Measurements from ENCODE around the gene ECE1. TPM values are rescaled to one million over a fixed set of nuclear protein-coding genes. Genes with fewer than 3 reads are reported as not detected.

Gene ECE1
- total RNA-seq, 1 experiment from 2014 or later: 192 TPM

- H3K36me3 ChIP-seq (ENCODE audit: control insufficient read depth, insufficient read depth, low read length): no peaks in the 10 kb centered on the region
Observed at GRCh38 chr1:21242846-21243245, 47.4 kb downstream of the ECE1 start.

More at GRCh38 chr1:21242846-21243245, 47.4 kb downstream of the ECE1 start:
- no TSS peak for BruUV-seq (replicated peaks)
- no peaks in the 10 kb centered on the region for H3K27me3 ChIP-seq (ENCODE audit: control insufficient read depth, insufficient read depth, low read length)
- 0 out of 2 replicates have a peak, but pooled peaks cover 9% of the 10 kb centered on the region for H3K4me1 ChIP-seq (ENCODE audit: control insufficient read depth, insufficient read depth, low read length)
- DNase-seq (ENCODE audit: low read depth, low spot score) (no peak), ATAC-seq (peak; percentile 35; the same call in 1 of the 2 replicates)
- POLR2A ChIA-PET: no interaction called here
- CTCF ChIA-PET: interaction anchor here (0.6 kb wide), 1 partner anchor 352 kb away, joined by 5 read pairs; no protein-coding TSS in a partner anchor
- no peaks in the 10 kb centered on the region for H3K9me3 ChIP-seq (ENCODE audit: control insufficient read depth, insufficient read depth, low read depth, low read length)
- H3K27ac ChIP-seq (ENCODE audit: low read length): no peak overlapping the region
- no peak overlapping the region for H3K4me3 ChIP-seq (ENCODE audit: low read depth in 2 of 2, low read length in 2 of 2)
- intact Hi-C loops (cut with micrococcal nuclease; ENCODE audit: unreplicated experiment): no loop called here
- in situ Hi-C loops (cut with HindIII; ENCODE audit: low pct_unique_long_range_greater_than_20kb, low sequenced_read_pairs): loop anchor here (10.0 kb wide), 1 partner anchor 122 kb away; no protein-coding TSS in a partner anchor
- TF ChIP-seq CTCF (IDR thresholded peaks at IDR 0.05) (no peak), SIN3A (IDR thresholded peaks at IDR 0.05; ENCODE audit: borderline replicate concordance, insufficient read depth, low read depth, low read length) (no peak), POLR2AphosphoS5 (IDR thresholded peaks at IDR 0.05; ENCODE audit: low read depth, low read length) (no peak), TCF7L2 (IDR thresholded peaks at IDR 0.05; ENCODE audit: low read depth, low read length) (no peak), REST (IDR thresholded peaks at IDR 0.05; ENCODE audit: insufficient read depth in 1 of 2, low read depth in 2 of 2, low read length in 1 of 2) (no peak)
